ENCODE measurements around the gene VWA2.

The VWA2 gene

GRCh38 chr10:114252883-114253282 lies 13.8 kb downstream of the VWA2 start:
- no peak overlapping the region for H3K4me3 ChIP-seq (ENCODE audit: low read depth, low read length)
- no peak for DNase-seq (ENCODE audit: low read depth, low spot score)
- in situ Hi-C loops (cut with HindIII; ENCODE audit: low sequenced_read_pairs): no loop called here
- TF ChIP-seq CTCF (IDR thresholded peaks at IDR 0.05; ENCODE audit: low read depth, low read length): no peak

GRCh38 chr10:114255227-114255626 lies 16.2 kb downstream of the VWA2 start:
- no peak for TF ChIP-seq CTCF (IDR thresholded peaks at IDR 0.05; ENCODE audit: low read depth, low read length)
- in situ Hi-C loops (cut with HindIII; ENCODE audit: low sequenced_read_pairs): no loop called here
- no peak overlapping the region for H3K4me3 ChIP-seq (ENCODE audit: low read depth, low read length)
- no peak for DNase-seq (ENCODE audit: low read depth, low spot score)

GRCh38 chr10:114256008-114256765 lies 17.1 kb downstream of the VWA2 start:
- H3K4me3 ChIP-seq (ENCODE audit: low read depth, low read length): no peak overlapping the region
- in situ Hi-C loops (cut with HindIII; ENCODE audit: low sequenced_read_pairs): no loop called here
- DNase-seq (ENCODE audit: low read depth, low spot score): no peak
- TF ChIP-seq CTCF (IDR thresholded peaks at IDR 0.05; ENCODE audit: low read depth, low read length): no peak

- no peak for DNase-seq (ENCODE audit: low read depth, low spot score)
- in situ Hi-C loops (cut with HindIII; ENCODE audit: low sequenced_read_pairs): no loop called here
- H3K4me3 ChIP-seq (ENCODE audit: low read depth, low read length): no peak overlapping the region
- TF ChIP-seq CTCF (IDR thresholded peaks at IDR 0.05; ENCODE audit: low read depth, low read length): no peak
Measured at GRCh38 chr10:114256822-114257221, 17.8 kb downstream of the VWA2 start.

- in situ Hi-C loops (cut with HindIII; ENCODE audit: low sequenced_read_pairs): no loop called here
- no peak for TF ChIP-seq CTCF (IDR thresholded peaks at IDR 0.05; ENCODE audit: low read depth, low read length)
- DNase-seq (ENCODE audit: low read depth, low spot score): no peak
- H3K4me3 ChIP-seq (ENCODE audit: low read depth, low read length): no peak overlapping the region
Measured at GRCh38 chr10:114257498-114257897, 18.4 kb downstream of the VWA2 start.

GRCh38 chr10:114258274-114258840 lies 19.3 kb downstream of the VWA2 start:
- TF ChIP-seq CTCF (IDR thresholded peaks at IDR 0.05; ENCODE audit: low read depth, low read length): no peak
- DNase-seq (ENCODE audit: low read depth, low spot score): no peak
- no peak overlapping the region for H3K4me3 ChIP-seq (ENCODE audit: low read depth, low read length)
- in situ Hi-C loops (cut with HindIII; ENCODE audit: low sequenced_read_pairs): no loop called here
